H1 (cell line): Measurements from ENCODE around the gene NHSL2.

Experiments
- ATF3 ChIP-seq: IDR thresholded peaks from 2 replicates; pipeline ENCODE4 v1.6.1; 2011; ENCODE audit warnings: low read depth, mild to moderate bottlenecking, low read length; ENCODE audit not compliant: insufficient read depth
- CTCF ChIP-seq, 3 experiments: IDR thresholded peaks; 1 replicate in 2 of 3; 2 replicates in 1 of 3; pipeline versions ENCODE4 v1.5.1 to v1.6.1; 2011; ENCODE audit warnings: low read length in 3 of 3, mild to moderate bottlenecking in 3 of 3, inconsistent platforms in 2 of 3, low read depth in 1 of 3, moderate library complexity in 1 of 3; ENCODE audit not compliant: insufficient read depth in 1 of 3; ENCODE audit errors: control extremely low read depth in 1 of 3
- EP300 ChIP-seq, 2 experiments: IDR thresholded peaks; 1 replicate in 1 of 2; 2 replicates in 1 of 2; pipeline ENCODE4 v1.6.1; 2011 to 2012; ENCODE audit warnings: low read depth in 2 of 2, low read length in 2 of 2, mild to moderate bottlenecking in 2 of 2, borderline replicate concordance in 1 of 2, inconsistent platforms in 1 of 2, moderate library complexity in 1 of 2
- JUND ChIP-seq: IDR thresholded peaks from 2 replicates; pipeline ENCODE4 v1.6.1; 2011; ENCODE audit warnings: mild to moderate bottlenecking, improper control_type of control experiment, low read length
- POLR2A ChIP-seq, 2 experiments: IDR thresholded peaks; 1 replicate in 1 of 2; 2 replicates in 1 of 2; pipeline ENCODE4 v1.6.1; 2011; ENCODE audit warnings: low read depth in 2 of 2, low read length in 2 of 2, mild to moderate bottlenecking in 2 of 2; ENCODE audit errors: control extremely low read depth in 1 of 2
- POLR2AphosphoS5 ChIP-seq: IDR thresholded peaks from 2 replicates; pipeline ENCODE4 v1.6.1; 2011; ENCODE audit warnings: low read depth, low read length
- RAD21 ChIP-seq, 2 experiments: IDR thresholded peaks in 1 of 2; conservative IDR thresholded peaks in 1 of 2; 2 replicates each; pipeline ENCODE4 v1.6.1; 2011; ENCODE audit warnings: low read depth in 2 of 2, low read length in 2 of 2, improper control_type of control experiment in 1 of 2, inconsistent platforms in 1 of 2, mild to moderate bottlenecking in 1 of 2, moderate library complexity in 1 of 2
- SAP30 ChIP-seq: fragments of 300-600 bp; sonication (generic); IDR thresholded peaks from 2 replicates; pipeline ENCODE4 v1.7.1; 2012; ENCODE audit warnings: low read length, moderate library complexity, mild to moderate bottlenecking, inconsistent platforms; ENCODE audit not compliant: insufficient read depth, insufficient replicate concordance
- SP1 ChIP-seq: IDR thresholded peaks from 2 replicates; pipeline ENCODE4 v1.6.1; 2011; ENCODE audit warnings: low read depth, low read length
- SUZ12 ChIP-seq: fragments of 200-600 bp; sonication (generic); IDR thresholded peaks from 2 replicates; pipeline ENCODE4 v1.6.1; 2012; ENCODE audit warnings: mild to moderate bottlenecking, inconsistent platforms, low read length, moderate library complexity, mixed read lengths
- TEAD4 ChIP-seq: IDR thresholded peaks from 2 replicates; pipeline ENCODE4 v1.6.1; 2012; ENCODE audit warnings: low read depth, low read length, inconsistent platforms, mixed read lengths
- TF ChIP-seq, protein P1 (sequence below): IDR thresholded peaks from 2 replicates; pipeline ENCODE4 v1.6.1; 2012; ENCODE audit warnings: low read length, inconsistent platforms
- TF ChIP-seq, protein P2 (sequence below): IDR thresholded peaks from 2 replicates; pipeline ENCODE4 v1.6.1; 2012; ENCODE audit warnings: inconsistent platforms

- TF ChIP-seq SP1 (no peak), POLR2A (IDR thresholded peaks at IDR 0.05; ENCODE audit: control extremely low read depth in 1 of 2, low read depth in 2 of 2, low read length in 2 of 2) (no peak), TEAD4 (no peak), RAD21 (IDR thresholded peaks at IDR 0.05 in 1 of 2, conservative IDR thresholded peaks at IDR 0.05 in 1 of 2; ENCODE audit: low read depth in 2 of 2, low read length in 2 of 2) (no peak), POLR2AphosphoS5 (no peak), CTCF (IDR thresholded peaks at IDR 0.05; ENCODE audit: control extremely low read depth in 1 of 3, insufficient read depth in 1 of 3, low read depth in 1 of 3, low read length in 3 of 3) (no peak), SUZ12 (no peak), JUND (no peak), ATF3 (no peak), SAP30 (no peak), EP300 (IDR thresholded peaks at IDR 0.05; ENCODE audit: borderline replicate concordance in 1 of 2, low read depth in 2 of 2, low read length in 2 of 2) (no peak)
- TF ChIP-seq, protein P1, sequence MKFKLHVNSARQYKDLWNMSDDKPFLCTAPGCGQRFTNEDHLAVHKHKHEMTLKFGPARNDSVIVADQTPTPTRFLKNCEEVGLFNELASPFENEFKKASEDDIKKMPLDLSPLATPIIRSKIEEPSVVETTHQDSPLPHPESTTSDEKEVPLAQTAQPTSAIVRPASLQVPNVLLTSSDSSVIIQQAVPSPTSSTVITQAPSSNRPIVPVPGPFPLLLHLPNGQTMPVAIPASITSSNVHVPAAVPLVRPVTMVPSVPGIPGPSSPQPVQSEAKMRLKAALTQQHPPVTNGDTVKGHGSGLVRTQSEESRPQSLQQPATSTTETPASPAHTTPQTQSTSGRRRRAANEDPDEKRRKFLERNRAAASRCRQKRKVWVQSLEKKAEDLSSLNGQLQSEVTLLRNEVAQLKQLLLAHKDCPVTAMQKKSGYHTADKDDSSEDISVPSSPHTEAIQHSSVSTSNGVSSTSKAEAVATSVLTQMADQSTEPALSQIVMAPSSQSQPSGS = no peak
- TF ChIP-seq, protein P2, sequence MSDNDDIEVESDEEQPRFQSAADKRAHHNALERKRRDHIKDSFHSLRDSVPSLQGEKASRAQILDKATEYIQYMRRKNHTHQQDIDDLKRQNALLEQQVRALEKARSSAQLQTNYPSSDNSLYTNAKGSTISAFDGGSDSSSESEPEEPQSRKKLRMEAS = no peak
These were observed 184.7 kb downstream of the NHSL2 start for GRCh38 chrX:72095370-72095769.
